ENCODE data around the gene ZDHHC11B.
"Not testable (repeated sequence)": the region's sequence is repeated elsewhere in the genome, so short reads cannot be mapped to it uniquely, and the experiment has no call there.

Gene ZDHHC11B, protein sequence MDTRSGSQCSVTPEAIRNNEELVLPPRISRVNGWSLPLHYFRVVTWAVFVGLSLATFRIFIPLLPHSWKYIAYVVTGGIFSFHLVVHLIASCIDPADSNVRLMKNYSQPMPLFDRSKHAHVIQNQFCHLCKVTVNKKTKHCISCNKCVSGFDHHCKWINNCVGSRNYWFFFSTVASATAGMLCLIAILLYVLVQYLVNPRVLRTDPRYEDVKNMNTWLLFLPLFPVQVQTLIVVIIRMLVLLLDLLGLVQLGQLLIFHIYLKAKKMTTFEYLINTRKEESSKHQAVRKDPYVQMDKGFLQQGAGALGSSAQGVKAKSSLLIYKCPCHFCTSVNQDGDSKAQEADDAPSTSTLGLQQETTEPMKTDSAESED

DNA sequence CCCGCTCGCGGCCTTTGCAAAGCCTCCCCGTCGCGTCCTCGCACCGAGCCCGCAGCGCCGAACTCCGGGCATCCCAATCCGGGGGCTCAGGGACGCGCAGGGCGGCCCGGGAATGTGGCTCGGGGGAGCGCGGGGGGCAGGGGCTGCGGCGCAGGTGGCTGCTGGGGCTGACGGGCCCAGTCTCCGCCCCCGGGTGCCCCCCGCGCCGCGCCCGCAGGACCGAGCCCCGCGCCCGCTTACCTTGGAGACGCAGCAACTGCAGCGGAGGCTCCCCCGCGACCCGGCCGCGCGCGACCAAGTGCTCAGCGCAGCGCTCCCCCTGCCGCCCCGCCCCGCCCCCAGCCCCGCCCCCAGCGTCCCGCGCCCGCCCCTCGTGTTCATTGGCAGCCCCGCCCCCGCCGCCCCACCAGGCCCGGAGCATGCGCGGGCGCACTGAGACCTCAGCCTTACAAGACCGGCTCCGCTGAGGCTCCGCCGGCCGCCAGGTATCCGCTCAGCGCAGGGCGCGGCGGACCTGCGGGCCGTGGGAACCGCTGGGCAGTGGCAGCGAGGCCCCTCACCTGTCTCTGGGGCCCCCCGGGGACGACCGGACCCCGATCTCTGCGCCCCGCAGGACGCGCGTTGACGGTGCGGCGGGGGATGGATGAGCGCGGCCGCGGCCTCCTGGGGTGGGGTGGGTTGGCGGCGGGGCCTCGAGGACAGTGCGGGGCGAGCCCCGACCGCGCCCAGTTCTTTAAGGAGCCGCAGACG lies at the start of gene ZDHHC11B:
Gene ZDHHC11B, minus strand, starts transcription at position 302 of the 750 bp plus-strand sequence. CDS start 17,810 bp downstream, outside the sequence.
- not testable (repeated sequence) for H3K36me3 ChIP-seq (ENCODE audit: control insufficient read depth, insufficient read depth, low read length); H3K9me3 ChIP-seq (ENCODE audit: control insufficient read depth, insufficient read depth, low read length); H3K4me1 ChIP-seq (ENCODE audit: control insufficient read depth, insufficient read depth, low read length); H3K27me3 ChIP-seq (ENCODE audit: control insufficient read depth, insufficient read depth, low read length); H3K27ac ChIP-seq (ENCODE audit: low read length)
- peak; percentile 33 for DNase-seq (ENCODE audit: low read depth, low spot score)
- WGBS (ENCODE audit: insufficient coverage, insufficient read length): no CpG with 5 or more reads among the region's 101 CpGs
- H3K4me3 ChIP-seq (ENCODE audit: low read length): peak within 1 kb of the TSS; percentile 49; the same call in 1 of the 2 replicates

DNA sequence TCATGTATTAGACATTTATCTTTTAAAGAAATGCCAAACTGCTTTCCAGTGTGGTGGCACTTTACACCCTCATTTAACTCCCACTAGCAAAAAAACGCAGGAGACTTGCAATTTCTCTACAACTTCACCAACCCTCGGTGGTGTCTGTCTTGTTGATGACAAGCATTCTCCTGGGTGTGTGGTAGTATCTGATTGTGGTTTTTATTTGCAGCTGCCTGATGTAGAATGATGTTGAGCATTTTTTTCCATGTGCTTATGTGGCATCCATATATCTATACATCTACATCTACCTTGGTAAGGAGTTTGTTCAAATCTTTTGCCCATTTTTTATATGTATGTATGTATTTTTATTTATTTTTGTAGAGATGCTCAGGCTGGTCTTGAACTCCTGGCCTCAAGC lies 49.5 kb upstream of the ZDHHC11B start:
- WGBS (ENCODE audit: insufficient coverage, insufficient read length): no CpG with 5 or more reads among the region's 2 CpGs
- not testable (repeated sequence) for DNase-seq (ENCODE audit: low read depth, low spot score); H3K27me3 ChIP-seq (ENCODE audit: control insufficient read depth, insufficient read depth, low read length); H3K27ac ChIP-seq (ENCODE audit: low read length); H3K36me3 ChIP-seq (ENCODE audit: control insufficient read depth, insufficient read depth, low read length); H3K4me3 ChIP-seq (ENCODE audit: low read length); H3K9me3 ChIP-seq (ENCODE audit: control insufficient read depth, insufficient read depth, low read length); H3K4me1 ChIP-seq (ENCODE audit: control insufficient read depth, insufficient read depth, low read length)

DNA sequence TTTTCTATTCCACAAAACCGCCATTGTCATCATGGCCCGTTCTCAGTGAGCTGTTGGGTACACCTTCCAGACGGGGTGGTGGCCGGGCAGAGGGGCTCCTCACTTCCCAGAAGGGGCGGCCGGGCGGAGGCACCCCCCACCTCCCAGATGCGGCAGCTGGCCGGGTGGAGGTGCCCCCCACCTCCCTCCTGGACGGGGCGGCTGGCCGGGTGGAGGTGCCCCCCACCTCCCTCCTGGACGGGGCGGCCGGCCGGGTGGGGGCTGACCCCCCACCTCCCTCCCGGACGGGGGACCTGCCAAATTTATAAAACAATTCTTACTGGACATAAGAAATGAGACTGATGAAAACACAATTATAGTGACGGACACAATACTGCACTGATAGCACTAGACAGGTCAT lies 43.7 kb upstream of the ZDHHC11B start:
- H3K36me3 ChIP-seq (ENCODE audit: control insufficient read depth, insufficient read depth, low read length); H3K4me3 ChIP-seq (ENCODE audit: low read length); H3K27me3 ChIP-seq (ENCODE audit: control insufficient read depth, insufficient read depth, low read length); H3K27ac ChIP-seq (ENCODE audit: low read length); H3K4me1 ChIP-seq (ENCODE audit: control insufficient read depth, insufficient read depth, low read length); DNase-seq (ENCODE audit: low read depth, low spot score); H3K9me3 ChIP-seq (ENCODE audit: control insufficient read depth, insufficient read depth, low read length): not testable (repeated sequence)
- no CpG with 5 or more reads among the region's 19 CpGs for WGBS (ENCODE audit: insufficient coverage, insufficient read length)

DNA sequence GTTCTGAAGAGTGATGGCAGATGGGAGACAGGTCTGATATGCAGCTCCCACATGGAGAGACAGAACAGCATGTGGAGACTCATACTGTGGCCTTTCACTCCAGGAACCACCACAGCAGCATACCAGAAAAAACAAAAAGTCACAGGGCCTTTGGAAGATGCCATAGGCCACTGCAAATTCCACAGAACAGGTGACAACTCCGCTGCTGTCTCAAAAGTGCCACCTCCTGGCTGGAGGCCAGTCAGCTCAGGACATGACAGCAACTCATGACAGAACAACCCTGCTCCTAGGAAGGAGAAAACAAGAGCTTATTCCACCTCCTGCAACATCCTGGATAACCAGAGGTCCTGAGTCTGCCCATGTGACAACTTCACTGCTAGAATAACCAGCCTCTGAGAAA lies 41.0 kb upstream of the ZDHHC11B start:
- H3K36me3 ChIP-seq (ENCODE audit: control insufficient read depth, insufficient read depth, low read length); DNase-seq (ENCODE audit: low read depth, low spot score); H3K27ac ChIP-seq (ENCODE audit: low read length); H3K27me3 ChIP-seq (ENCODE audit: control insufficient read depth, insufficient read depth, low read length); H3K4me1 ChIP-seq (ENCODE audit: control insufficient read depth, insufficient read depth, low read length); H3K4me3 ChIP-seq (ENCODE audit: low read length); H3K9me3 ChIP-seq (ENCODE audit: control insufficient read depth, insufficient read depth, low read length): not testable (repeated sequence)
- no CpG with 5 or more reads among the region's 1 CpG for WGBS (ENCODE audit: insufficient coverage, insufficient read length)

DNA sequence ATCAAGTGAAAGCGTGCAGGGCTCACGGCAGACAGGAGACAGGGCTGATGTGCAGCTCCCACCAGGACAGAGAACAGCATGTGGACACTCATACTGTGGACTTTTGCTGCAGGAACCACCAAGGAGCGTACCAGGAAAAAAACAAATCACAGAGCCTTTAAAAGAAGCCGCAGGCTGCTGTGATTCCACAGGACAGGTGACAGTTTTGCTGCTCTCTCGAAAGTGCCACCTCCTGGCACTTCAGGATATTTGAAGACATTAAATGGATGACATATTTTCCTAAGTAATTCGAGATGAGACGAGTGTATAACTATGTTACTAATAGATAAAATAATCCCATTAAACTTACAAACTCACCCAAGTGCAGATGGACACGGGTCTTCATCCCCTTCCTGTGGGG lies 37.0 kb upstream of the ZDHHC11B start:
- Histone ChIP-seq H3K4me3 (ENCODE audit: low read length) (no peak overlapping the region), H3K36me3 (ENCODE audit: control insufficient read depth, insufficient read depth, low read length) (no peaks in the 10 kb centered on the region), H3K9me3 (ENCODE audit: control insufficient read depth, insufficient read depth, low read length) (no peaks in the 10 kb centered on the region), H3K27me3 (ENCODE audit: control insufficient read depth, insufficient read depth, low read length) (no peaks in the 10 kb centered on the region), H3K27ac (ENCODE audit: low read length) (no peak overlapping the region), H3K4me1 (ENCODE audit: control insufficient read depth, insufficient read depth, low read length) (no peaks in the 10 kb centered on the region)
- no peak for DNase-seq (ENCODE audit: low read depth, low spot score)
- WGBS (ENCODE audit: insufficient coverage, insufficient read length): no CpG with 5 or more reads among the region's 8 CpGs

DNA sequence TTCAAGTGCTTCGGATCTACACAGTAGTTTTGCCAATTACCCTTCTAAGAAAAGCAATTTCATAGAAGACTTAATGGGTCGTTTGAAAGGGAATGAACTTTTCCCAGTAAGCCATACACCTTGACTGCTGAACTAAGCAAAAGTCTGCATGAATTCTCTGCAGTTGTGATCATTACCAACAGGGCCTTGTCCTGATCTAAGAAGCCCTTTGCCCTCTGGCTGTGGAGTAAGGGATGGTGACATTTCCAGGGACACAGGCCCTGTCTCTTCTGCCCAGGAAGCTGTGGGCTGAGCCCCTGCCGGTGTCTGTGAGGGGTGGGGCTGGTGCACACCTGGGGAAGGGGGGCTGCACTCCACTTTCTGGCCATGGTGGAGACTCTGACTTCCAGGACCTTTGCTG lies 35.7 kb upstream of the ZDHHC11B start:
- Histone ChIP-seq H3K9me3 (ENCODE audit: control insufficient read depth, insufficient read depth, low read length) (no peaks in the 10 kb centered on the region), H3K4me1 (ENCODE audit: control insufficient read depth, insufficient read depth, low read length) (no peaks in the 10 kb centered on the region), H3K4me3 (ENCODE audit: low read length) (no peak overlapping the region; the same call in 1 of the 2 replicates), H3K36me3 (ENCODE audit: control insufficient read depth, insufficient read depth, low read length) (no peaks in the 10 kb centered on the region), H3K27ac (ENCODE audit: low read length) (no peak overlapping the region), H3K27me3 (ENCODE audit: control insufficient read depth, insufficient read depth, low read length) (no peaks in the 10 kb centered on the region)
- no CpG with 5 or more reads among the region's 3 CpGs for WGBS (ENCODE audit: insufficient coverage, insufficient read length)
- no peak for DNase-seq (ENCODE audit: low read depth, low spot score)

DNA sequence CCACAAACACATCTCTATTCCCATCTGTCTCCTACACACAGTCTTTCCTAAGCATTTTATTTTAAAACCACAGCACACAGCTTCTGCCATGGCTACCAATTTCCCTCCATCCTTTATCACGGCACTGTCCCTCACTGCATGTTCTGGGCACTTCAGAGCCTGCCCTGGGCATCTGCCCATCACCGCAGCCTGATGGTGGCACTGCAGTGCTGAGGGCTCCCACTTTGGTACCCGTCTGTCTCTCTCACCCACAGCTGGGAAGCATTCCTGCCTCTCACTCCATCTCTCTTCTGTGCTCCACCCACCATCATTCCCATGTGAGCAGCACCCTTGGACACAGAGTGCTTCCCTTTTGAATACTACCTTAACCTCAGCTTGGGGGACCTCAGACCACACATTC lies 34.5 kb upstream of the ZDHHC11B start:
- Histone ChIP-seq H3K27me3 (ENCODE audit: control insufficient read depth, insufficient read depth, low read length) (no peaks in the 10 kb centered on the region), H3K9me3 (ENCODE audit: control insufficient read depth, insufficient read depth, low read length) (no peaks in the 10 kb centered on the region), H3K27ac (ENCODE audit: low read length) (no peak overlapping the region), H3K4me1 (ENCODE audit: control insufficient read depth, insufficient read depth, low read length) (no peaks in the 10 kb centered on the region), H3K4me3 (ENCODE audit: low read length) (no peak overlapping the region), H3K36me3 (ENCODE audit: control insufficient read depth, insufficient read depth, low read length) (no peaks in the 10 kb centered on the region)
- WGBS (ENCODE audit: insufficient coverage, insufficient read length): no CpG with 5 or more reads among the region's 3 CpGs
- DNase-seq (ENCODE audit: low read depth, low spot score): no peak

DNA sequence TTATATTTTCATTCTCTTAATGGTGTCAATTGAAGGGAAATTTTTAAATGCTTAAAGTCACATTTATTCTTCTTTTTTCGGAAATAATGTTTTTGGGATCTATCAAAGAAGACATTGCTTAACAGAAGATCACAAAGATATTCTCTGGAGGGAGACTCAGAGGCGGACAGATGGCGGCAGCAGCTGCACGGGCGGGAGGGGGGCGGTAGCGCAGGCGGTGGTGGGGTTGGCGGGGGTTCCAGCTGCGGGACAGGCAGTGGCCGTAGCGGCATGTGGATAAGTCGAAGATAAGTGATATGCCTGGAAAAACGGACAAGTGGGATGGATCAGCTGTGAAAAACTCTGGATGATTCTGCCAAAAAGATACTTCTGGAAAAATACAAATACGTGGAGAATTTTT lies 31.6 kb upstream of the ZDHHC11B start:
- H3K9me3 ChIP-seq (ENCODE audit: control insufficient read depth, insufficient read depth, low read length): no peaks in the 10 kb centered on the region
- H3K36me3 ChIP-seq (ENCODE audit: control insufficient read depth, insufficient read depth, low read length): no peaks in the 10 kb centered on the region
- no peak overlapping the region for H3K4me3 ChIP-seq (ENCODE audit: low read length)
- H3K27me3 ChIP-seq (ENCODE audit: control insufficient read depth, insufficient read depth, low read length): no peaks in the 10 kb centered on the region
- WGBS (ENCODE audit: insufficient coverage, insufficient read length): no CpG with 5 or more reads among the region's 15 CpGs
- no peak for DNase-seq (ENCODE audit: low read depth, low spot score)
- H3K27ac ChIP-seq (ENCODE audit: low read length): no peak overlapping the region
- H3K4me1 ChIP-seq (ENCODE audit: control insufficient read depth, insufficient read depth, low read length): no peaks in the 10 kb centered on the region

DNA sequence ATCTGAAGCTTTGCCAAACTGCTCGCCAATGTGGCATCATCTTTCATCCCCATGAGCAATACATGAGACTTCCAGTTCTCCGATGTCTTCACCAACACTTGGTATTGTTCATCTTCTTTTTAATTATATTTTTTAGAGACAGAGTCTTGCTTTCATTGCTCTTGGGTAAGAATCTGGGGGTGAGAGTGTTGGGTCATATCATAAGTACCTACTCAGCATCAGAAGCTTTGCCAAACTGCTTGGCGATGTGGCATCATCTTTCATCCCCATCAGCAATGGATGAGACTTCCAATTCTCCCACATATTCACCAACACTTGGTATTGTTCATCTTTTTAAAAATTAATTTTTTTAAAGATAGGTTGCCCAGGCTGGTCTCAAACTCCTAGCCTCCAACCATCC lies 30.9 kb upstream of the ZDHHC11B start:
- no peak overlapping the region for H3K27ac ChIP-seq (ENCODE audit: low read length)
- H3K4me1 ChIP-seq (ENCODE audit: control insufficient read depth, insufficient read depth, low read length): no peaks in the 10 kb centered on the region
- H3K27me3 ChIP-seq (ENCODE audit: control insufficient read depth, insufficient read depth, low read length): no peaks in the 10 kb centered on the region
- no peaks in the 10 kb centered on the region for H3K9me3 ChIP-seq (ENCODE audit: control insufficient read depth, insufficient read depth, low read length)
- DNase-seq (ENCODE audit: low read depth, low spot score): no peak
- no peaks in the 10 kb centered on the region for H3K36me3 ChIP-seq (ENCODE audit: control insufficient read depth, insufficient read depth, low read length)
- H3K4me3 ChIP-seq (ENCODE audit: low read length): no peak overlapping the region
- no CpG with 5 or more reads among the region's 3 CpGs for WGBS (ENCODE audit: insufficient coverage, insufficient read length)

DNA sequence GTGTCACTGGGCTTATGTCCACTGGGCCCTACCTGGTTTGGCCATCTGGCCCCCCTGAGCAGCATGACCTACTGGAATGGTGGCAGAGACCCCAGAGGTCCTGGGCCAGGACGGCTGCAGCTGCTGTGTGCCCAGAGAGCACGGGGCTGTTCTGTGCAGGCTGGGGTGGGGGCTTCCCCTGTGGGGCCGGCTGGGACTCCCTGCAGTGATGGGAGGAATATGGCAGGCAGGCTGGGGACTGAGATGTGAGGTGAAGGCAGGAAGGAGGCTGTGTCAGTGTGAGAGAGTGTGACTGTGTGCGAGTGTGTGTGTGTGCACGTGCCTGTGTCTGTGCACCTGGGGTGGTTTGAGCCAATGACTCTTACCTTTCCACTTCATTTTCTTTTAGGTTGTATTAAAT lies 29.0 kb upstream of the ZDHHC11B start:
- H3K9me3 ChIP-seq (ENCODE audit: control insufficient read depth, insufficient read depth, low read length); H3K4me3 ChIP-seq (ENCODE audit: low read length); DNase-seq (ENCODE audit: low read depth, low spot score); H3K36me3 ChIP-seq (ENCODE audit: control insufficient read depth, insufficient read depth, low read length); H3K27ac ChIP-seq (ENCODE audit: low read length); H3K4me1 ChIP-seq (ENCODE audit: control insufficient read depth, insufficient read depth, low read length); H3K27me3 ChIP-seq (ENCODE audit: control insufficient read depth, insufficient read depth, low read length): not testable (repeated sequence)
- no CpG with 5 or more reads among the region's 5 CpGs for WGBS (ENCODE audit: insufficient coverage, insufficient read length)
